Body of pancreas (tissue), 4 donors: ENCODE results near the gene ADAMTSL1. TPM values are rescaled to one million over a fixed set of nuclear protein-coding genes. Genes with fewer than 3 reads are reported as not detected.

Experiments
- ATAC-seq: fragments of 150-250 bp; one replicate; pipeline ENCODE4 v1.9.1; 2016
- DNase-seq, 4 donors: peaks; one replicate each; pipeline ENCODE4 v3.0.0-alpha.2; 2019
- H3K27ac ChIP-seq, 4 donors: fragments of 200-600 bp; sonication (generic); 1 replicate in 3 of 4; 2 replicates in 1 of 4; pipeline versions ENCODE4 v1.5.1 to v1.6.1; 2016 to 2019; ENCODE audit warnings: mild to moderate bottlenecking in 1 of 4, mixed read lengths in 1 of 4, moderate library complexity in 1 of 4
- H3K27me3 ChIP-seq, 2 donors: fragments of 200-600 bp; sonication (generic); one replicate each; pipeline ENCODE4 v1.6.0; 2016; ENCODE audit warnings: mild to moderate bottlenecking in 1 of 2
- H3K36me3 ChIP-seq, 2 donors: fragments of 200-600 bp; sonication (generic); replicated peaks in 1 of 2; 2 replicates each; pipeline ENCODE4 v1.5.1; 2016; ENCODE audit warnings: low read depth in 2 of 2; ENCODE audit not compliant: insufficient read depth in 1 of 2
- H3K4me1 ChIP-seq: fragments of 200-600 bp; sonication (generic); one replicate; pipeline ENCODE4 v1.6.0; 2016
- H3K4me3 ChIP-seq, 2 donors: fragments of 200-600 bp; sonication (generic); 1 replicate in 1 of 2; 2 replicates in 1 of 2; pipeline ENCODE4 v1.5.1; 2016 to 2019
- H3K9me3 ChIP-seq, 3 donors: fragments of 200-600 bp; sonication (generic); 1 replicate in 2 of 3; 2 replicates in 1 of 3; pipeline ENCODE4 v1.5.1; 2016
- POLR2A ChIP-seq, 3 donors: fragments of 450-650 bp; IDR thresholded peaks; one replicate each; pipeline ENCODE4 v1.6.1; 2016; ENCODE audit warnings: antibody characterized with exemption in 3 of 3, mild to moderate bottlenecking in 2 of 3
- WGBS, 2 donors: methylation state at CpG; one replicate each; pipeline ENCODE4 v1.1.5; 2017; 5-methylcytosine and 5-hydroxymethylcytosine counted together
- intact Hi-C: fragments of 100-400 bp; cut with DNase I; formaldehyde crosslinking; loops from one replicate; pipeline ENCODE4 v1.15.1; 2023
- total RNA-seq, 2 donors: library from RNA; depleted of rRNA; stranded (reverse); fragments of >200 nt; gene quantifications; one replicate each; pipeline ENCODE4 v1.1.0, GENCODE V29; 2016
- TF ChIP-seq, protein P1 (sequence below), 7 experiments: fragments of 450-650 bp in 4 of 7; fragments of 200-600 bp in 3 of 7; sonication (generic) in 3 of 7; IDR thresholded peaks; one replicate each; pipeline ENCODE4 v1.5.1; 2016 to 2019; ENCODE audit warnings: antibody characterized with exemption in 7 of 7

Gene ADAMTSL1
- total RNA-seq, 2 donors from 2014 or later: 0.52 to 0.99 TPM

DNA sequence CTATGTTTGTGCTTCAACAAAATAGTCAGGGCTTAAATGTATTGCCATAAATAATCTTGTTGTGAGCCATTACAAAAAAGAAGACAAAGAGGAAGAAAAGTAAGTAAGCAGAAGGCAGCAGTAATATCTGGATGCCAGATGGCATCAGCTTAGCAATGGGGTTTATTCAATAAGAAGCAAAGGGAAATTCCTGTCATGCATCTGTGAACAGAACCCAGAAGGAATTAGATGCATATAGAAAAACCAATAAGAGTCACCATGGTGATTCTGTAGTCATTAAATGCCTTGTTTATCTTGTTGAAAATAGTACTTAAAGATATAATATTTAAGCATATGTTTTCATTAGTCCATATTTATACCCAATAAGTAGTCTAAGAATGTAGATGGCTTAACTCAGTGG, 216.0 kb downstream of the ADAMTSL1 start:
- no peak for TF ChIP-seq POLR2A (IDR thresholded peaks at IDR 0.05)
- TF ChIP-seq, protein P1, sequence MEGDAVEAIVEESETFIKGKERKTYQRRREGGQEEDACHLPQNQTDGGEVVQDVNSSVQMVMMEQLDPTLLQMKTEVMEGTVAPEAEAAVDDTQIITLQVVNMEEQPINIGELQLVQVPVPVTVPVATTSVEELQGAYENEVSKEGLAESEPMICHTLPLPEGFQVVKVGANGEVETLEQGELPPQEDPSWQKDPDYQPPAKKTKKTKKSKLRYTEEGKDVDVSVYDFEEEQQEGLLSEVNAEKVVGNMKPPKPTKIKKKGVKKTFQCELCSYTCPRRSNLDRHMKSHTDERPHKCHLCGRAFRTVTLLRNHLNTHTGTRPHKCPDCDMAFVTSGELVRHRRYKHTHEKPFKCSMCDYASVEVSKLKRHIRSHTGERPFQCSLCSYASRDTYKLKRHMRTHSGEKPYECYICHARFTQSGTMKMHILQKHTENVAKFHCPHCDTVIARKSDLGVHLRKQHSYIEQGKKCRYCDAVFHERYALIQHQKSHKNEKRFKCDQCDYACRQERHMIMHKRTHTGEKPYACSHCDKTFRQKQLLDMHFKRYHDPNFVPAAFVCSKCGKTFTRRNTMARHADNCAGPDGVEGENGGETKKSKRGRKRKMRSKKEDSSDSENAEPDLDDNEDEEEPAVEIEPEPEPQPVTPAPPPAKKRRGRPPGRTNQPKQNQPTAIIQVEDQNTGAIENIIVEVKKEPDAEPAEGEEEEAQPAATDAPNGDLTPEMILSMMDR (IDR thresholded peaks at IDR 0.05): no peak

DNA sequence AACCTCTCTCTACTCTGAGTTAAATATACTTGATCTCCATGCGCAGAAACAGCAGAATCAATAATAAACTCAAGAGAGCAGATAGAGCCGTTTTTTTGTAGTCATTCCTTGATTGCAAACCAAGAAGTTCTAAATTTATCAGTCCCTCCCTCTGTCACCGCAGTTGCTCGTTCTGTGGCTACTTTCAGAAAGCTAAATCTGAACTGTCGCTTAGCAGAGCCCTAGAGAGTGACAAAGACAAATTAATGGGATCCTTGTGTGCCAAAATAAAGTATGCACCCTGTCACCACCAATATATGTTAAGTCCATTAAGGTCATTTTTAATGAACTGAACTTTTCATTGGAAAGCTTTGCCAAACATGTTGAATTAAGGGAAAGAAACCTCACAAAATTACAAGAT, 218.3 kb downstream of the ADAMTSL1 start:
- intact Hi-C loops: no loop called here
- 39 to 45% methylated on average over 5 of the region's 5 CpGs for WGBS, 2 donors
- peaks cover 0 to 17% (median 0%) of the 10 kb centered on the region in 3 donors for H3K9me3 ChIP-seq
- no peaks in the 10 kb centered on the region for H3K27me3 ChIP-seq
- ATAC-seq: no peak
- H3K4me3 ChIP-seq: no peak overlapping the region
- H3K36me3 ChIP-seq: no peaks in the 10 kb centered on the region
- DNase-seq: no peak
- H3K27ac ChIP-seq: no peak overlapping the region
- no peaks in the 10 kb centered on the region for H3K4me1 ChIP-seq
- TF ChIP-seq, protein P1 (IDR thresholded peaks at IDR 0.05): no peak
- TF ChIP-seq POLR2A (IDR thresholded peaks at IDR 0.05): no peak

More for the DNA sequence above, 216.0 kb downstream of the ADAMTSL1 start:
- peaks cover 0 to 4% (median 0%) of the 10 kb centered on the region in 3 donors for H3K9me3 ChIP-seq
- H3K4me1 ChIP-seq: no peaks in the 10 kb centered on the region
- H3K27me3 ChIP-seq: no peaks in the 10 kb centered on the region
- ATAC-seq (no peak), DNase-seq (no peak)
- H3K36me3 ChIP-seq: no peaks in the 10 kb centered on the region
- H3K27ac ChIP-seq: no peak overlapping the region
- intact Hi-C loops: no loop called here
- H3K4me3 ChIP-seq: no peak overlapping the region

- 78 to 79% methylated on average over 3 of the region's 3 CpGs for WGBS, 2 donors
- ATAC-seq (no peak), DNase-seq (no peak)
- Histone ChIP-seq H3K9me3 (peaks cover 0 to 17% (median 0%) of the 10 kb centered on the region in 3 donors), H3K4me1 (no peaks in the 10 kb centered on the region), H3K4me3 (no peak overlapping the region), H3K27me3 (no peaks in the 10 kb centered on the region), H3K36me3 (no peaks in the 10 kb centered on the region), H3K27ac (no peak overlapping the region)
- no peak for TF ChIP-seq POLR2A (IDR thresholded peaks at IDR 0.05)
- TF ChIP-seq, protein P1 (IDR thresholded peaks at IDR 0.05): no peak
- intact Hi-C loops: no loop called here
Observed at GRCh38 chr9:18692962-18693361, 219.0 kb downstream of the ADAMTSL1 start.

DNA sequence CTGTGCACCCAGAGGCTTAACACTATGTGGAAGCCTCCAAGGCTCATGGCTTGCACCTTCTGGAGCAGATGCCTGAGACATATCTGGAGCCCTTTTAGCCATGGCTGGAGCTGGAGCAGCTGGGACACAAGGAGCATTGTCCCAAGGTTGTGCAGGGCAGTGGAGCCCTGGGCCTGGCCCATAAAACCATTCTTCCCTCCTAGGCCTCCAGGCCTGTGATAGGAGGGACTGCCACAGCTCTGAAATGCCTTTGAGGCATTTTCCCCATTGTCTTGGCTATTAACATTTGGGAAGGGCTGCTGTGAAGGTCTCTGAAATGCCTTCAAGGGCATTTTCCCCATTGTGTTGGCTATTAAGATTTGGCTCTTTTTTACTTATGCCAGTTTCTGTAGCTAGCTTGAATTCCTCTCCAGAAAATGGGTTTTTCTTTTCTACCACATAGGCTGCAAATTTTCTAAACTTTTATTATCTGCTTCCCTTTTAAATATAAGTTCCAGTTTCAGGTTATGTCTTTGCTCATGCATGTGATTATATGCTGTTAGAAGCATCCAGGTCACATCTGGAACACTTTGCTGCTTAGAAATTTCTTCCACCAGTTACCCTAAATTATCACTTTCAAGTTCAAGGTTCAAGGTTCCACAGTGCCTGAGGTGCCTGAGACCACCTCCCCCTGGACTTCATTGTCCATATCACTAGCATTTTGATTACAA, 221.2 kb downstream of the ADAMTSL1 start:
- Histone ChIP-seq H3K4me3 (no peak overlapping the region), H3K36me3 (no peaks in the 10 kb centered on the region), H3K27me3 (no peaks in the 10 kb centered on the region), H3K27ac (no peak overlapping the region), H3K4me1 (no peaks in the 10 kb centered on the region), H3K9me3 (peaks cover 0 to 17% (median 0%) of the 10 kb centered on the region in 3 donors)
- DNase-seq: no peak
- intact Hi-C loops: no loop called here
- TF ChIP-seq, protein P1 (IDR thresholded peaks at IDR 0.05): no peak
- TF ChIP-seq POLR2A (IDR thresholded peaks at IDR 0.05): no peak
- ATAC-seq: no peak

- intact Hi-C loops: no loop called here
- no peaks in the 10 kb centered on the region for H3K27me3 ChIP-seq
- no peak overlapping the region for H3K27ac ChIP-seq
- H3K9me3 ChIP-seq: peaks cover 0 to 17% (median 0%) of the 10 kb centered on the region in 3 donors
- ATAC-seq: no peak
- 36 to 50% methylated on average over 2 of the region's 2 CpGs for WGBS, 2 donors
- no peak overlapping the region for H3K4me3 ChIP-seq
- no peaks in the 10 kb centered on the region for H3K4me1 ChIP-seq
- no peaks in the 10 kb centered on the region for H3K36me3 ChIP-seq
- no peak for DNase-seq
- TF ChIP-seq, protein P1 (IDR thresholded peaks at IDR 0.05): no peak
- no peak for TF ChIP-seq POLR2A (IDR thresholded peaks at IDR 0.05)
Observed at GRCh38 chr9:18698992-18699391, 225.0 kb downstream of the ADAMTSL1 start.
